ENCODE measurements around the gene SLC5A11.

- TF ChIP-seq POLR2A (IDR thresholded peaks at IDR 0.05) (no peak), CTCF (IDR thresholded peaks at IDR 0.05) (no peak)
Observed at GRCh38 chr16:24917891-24918290, 72.1 kb downstream of the SLC5A11 start.
